Metanephros (tissue), 2 donors: ENCODE data around the gene HMGXB3. TPM values are rescaled to one million over a fixed set of nuclear protein-coding genes. Genes with fewer than 3 reads are reported as not detected.

Source experiments
- small RNA-seq: library from RNA; depleted of rRNA; stranded (forward); fragments of <200 nt; gene quantifications from one replicate; pipeline ENCODE3, GENCODE V24; 2014; ENCODE audit warnings: low replicate concordance
- total RNA-seq: library from RNA; depleted of rRNA; stranded (reverse); fragments of >200 nt; gene quantifications from one replicate; pipeline ENCODE4 v1.2.3, GENCODE V29; 2014

The HMGXB3 gene
- 39.6 TPM for total RNA-seq

GRCh38 chr5:150000256-150000989, at the start of gene HMGXB3, which contains the start of gene TIGD6:
Gene HMGXB3 (plus strand): TSS chr5:150000739. CDS start chr5:150004853, 4,114 bp downstream.
Gene TIGD6 (minus strand): TSS chr5:150000654. CDS start chr5:149996348, 4,306 bp downstream.

GRCh38 chr5:149960272-149961185, 40.0 kb upstream of the HMGXB3 start, which contains the start of gene SLC26A2:
Gene SLC26A2 (plus strand): TSS chr5:149960758. CDS start chr5:149977653, 16,895 bp downstream.

DNA sequence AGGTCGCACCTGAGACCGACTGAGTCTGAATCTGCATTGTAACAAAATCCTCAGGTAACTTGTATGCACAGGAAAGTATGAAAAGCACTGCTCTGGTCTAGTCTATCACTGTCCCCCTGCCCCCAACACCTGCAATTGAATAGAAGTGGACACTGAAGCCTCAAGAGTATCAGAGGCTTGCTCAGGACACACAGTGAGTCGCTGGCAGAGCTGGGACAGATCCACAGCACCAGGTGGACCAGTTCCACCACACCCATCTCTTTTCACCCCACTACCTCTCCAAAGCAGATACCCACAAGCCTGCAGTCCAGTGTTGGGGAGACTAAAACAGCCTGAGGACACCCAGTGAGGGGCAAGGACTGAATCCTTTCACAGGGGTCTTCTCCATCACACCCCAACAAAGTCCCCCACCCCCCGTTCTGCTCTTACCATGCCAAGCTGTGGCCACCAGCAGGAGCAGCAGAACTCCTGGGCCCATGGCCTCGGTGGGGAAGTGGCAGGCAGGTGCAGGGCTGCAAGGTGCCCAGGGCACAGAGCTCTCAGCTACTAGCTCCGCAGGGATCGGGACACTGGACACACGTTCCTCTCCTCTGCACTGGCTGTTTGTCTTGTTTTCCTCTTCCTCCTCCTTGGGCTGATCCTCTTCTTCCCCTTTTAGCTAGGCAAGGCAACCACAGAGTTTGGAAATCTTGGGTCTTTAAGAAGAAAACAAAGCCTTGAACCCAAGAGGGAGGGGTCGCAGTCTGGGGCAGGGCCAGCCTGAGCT, 85.6 kb downstream of the HMGXB3 start, which contains the start of gene CSF1R:
Gene CSF1R, minus strand, starts transcription at position 605 of the 766 bp plus-strand sequence. Its CDS starts 127 bp downstream, at position 478.

Small RNAs within 50 kb of the gene (small RNA-seq; reads per million reads assigned to genes)
- gene RF00019: not detected

Other genes starting within 250 kb of the HMGXB3 start
- 0.06 TPM for gene PDE6A, start 55.9 kb upstream of the HMGXB3 start, total RNA-seq
- 15.8 TPM for gene SLC26A2, start 40.0 kb upstream of the HMGXB3 start, total RNA-seq
- 5.3 TPM for gene TIGD6, start 85 bp upstream of the HMGXB3 start, total RNA-seq
- gene CSF1R, start 85.8 kb downstream of the HMGXB3 start, total RNA-seq: 39.5 TPM
- 182 TPM for gene PDGFRB, start 155.1 kb downstream of the HMGXB3 start, total RNA-seq
- gene CDX1, start 166.0 kb downstream of the HMGXB3 start, total RNA-seq: 0.18 TPM
- 0.06 TPM for gene SLC6A7, start 189.3 kb downstream of the HMGXB3 start, total RNA-seq